Lung microvascular endothelial cell (primary cell): ENCODE measurements around the gene SH2D6. TPM values are rescaled to one million over a fixed set of nuclear protein-coding genes. Genes with fewer than 3 reads are reported as not detected.
"Not testable (repeated sequence)": the region's sequence is repeated elsewhere in the genome, so short reads cannot be mapped to it uniquely, and the experiment has no call there.

Experiments used
- DNase-seq, 2 donors: peaks; one replicate each; pipeline versions ENCODE4 v3.0.0 to v3.0.0-alpha.2; 2010; ENCODE audit warnings: low read depth in 2 of 2
- total RNA-seq: library from RNA; depleted of rRNA; stranded (reverse); fragments of >200 nt; gene quantifications from 2 replicates; pipeline ENCODE4 v1.2.1, GENCODE V29; 2014

Gene SH2D6
- total RNA-seq = not detected in 2 replicates

GRCh38 chr2:85418132-85419008 is at the start of gene SH2D6:
SH2D6 (plus strand) TSS chr2:85418714; CDS start chr2:85429466, 10,752 bp downstream.
- peak; percentile 80 to 86 for DNase-seq

GRCh38 chr2:85368921-85369320 is 49.6 kb upstream of the SH2D6 start:
- no peak for DNase-seq

- no peak for DNase-seq
Observed at GRCh38 chr2:85369500-85369899, 49.0 kb upstream of the SH2D6 start.

GRCh38 chr2:85371045-85371444 is 47.5 kb upstream of the SH2D6 start:
- DNase-seq = no peak

- DNase-seq = no peak
Observed at GRCh38 chr2:85376291-85377065, 42.0 kb upstream of the SH2D6 start.

- DNase-seq = no peak
Observed at GRCh38 chr2:85377083-85377482, 41.4 kb upstream of the SH2D6 start.

- DNase-seq = no peak
Observed at GRCh38 chr2:85378257-85378656, 40.3 kb upstream of the SH2D6 start.

GRCh38 chr2:85380048-85380447 is 38.5 kb upstream of the SH2D6 start:
- no peak for DNase-seq

- not testable (repeated sequence) for DNase-seq
Observed at GRCh38 chr2:85383151-85383550, 35.4 kb upstream of the SH2D6 start.

- no peak for DNase-seq
Observed at GRCh38 chr2:85383850-85384249, 34.7 kb upstream of the SH2D6 start.

- no peak for DNase-seq
Observed at GRCh38 chr2:85385746-85386145, 32.8 kb upstream of the SH2D6 start.

GRCh38 chr2:85387754-85388153 is 30.8 kb upstream of the SH2D6 start:
- no peak for DNase-seq

- DNase-seq = no peak
Observed at GRCh38 chr2:85388878-85389538, 29.5 kb upstream of the SH2D6 start.

- peak; percentile 44 to 69 for DNase-seq
Observed at GRCh38 chr2:85390941-85391669, 27.4 kb upstream of the SH2D6 start.

GRCh38 chr2:85393836-85394235 is 24.7 kb upstream of the SH2D6 start:
- DNase-seq = no peak

- no peak for DNase-seq
Observed at GRCh38 chr2:85394261-85394681, 24.2 kb upstream of the SH2D6 start.

GRCh38 chr2:85394976-85395375 is 23.5 kb upstream of the SH2D6 start:
- no peak for DNase-seq

- no peak for DNase-seq
Observed at GRCh38 chr2:85395912-85396475, 22.5 kb upstream of the SH2D6 start.

- peak in 1 of 2 donors; percentile 32 for DNase-seq
Observed at GRCh38 chr2:85396531-85397470, 21.7 kb upstream of the SH2D6 start.

- DNase-seq = no peak
Observed at GRCh38 chr2:85397925-85398331, 20.6 kb upstream of the SH2D6 start.
